Heart right ventricle (tissue), 16 donors: ENCODE results near the gene SFT2D3. TPM values are rescaled to one million over a fixed set of nuclear protein-coding genes. Genes with fewer than 3 reads are reported as not detected.
A peak's percentile ranks its signal among the peaks of the same experiment; 100 is the strongest.

ENCODE experiments used
- ATAC-seq, 8 donors: fragments of 200-7000 bp; cut with Tn5 transposase; one replicate each; pipeline ENCODE4 v1.9.1; 2020; ENCODE audit warnings: mild to moderate bottlenecking in 8 of 8, moderate library complexity in 8 of 8, moderate number of reproducible peaks in 1 of 8
- DNase-seq, 2 donors: peaks; one replicate each; pipeline ENCODE4 v3.0.0-alpha.2; 2020
- H3K27ac ChIP-seq, 10 donors: fragments of 200-600 bp; sonication (generic) in 2 of 10; one replicate each; pipeline versions ENCODE4 v1.5.0 to v1.8.0; 2020 to 2022; ENCODE audit warnings: mild to moderate bottlenecking in 3 of 10
- H3K27me3 ChIP-seq, 7 donors: fragments of 200-600 bp; one replicate each; pipeline ENCODE4 v1.8.0; 2021 to 2022; ENCODE audit warnings: mild to moderate bottlenecking in 2 of 7
- H3K36me3 ChIP-seq, 9 donors: fragments of 200-600 bp; sonication (generic) in 1 of 9; one replicate each; pipeline versions ENCODE4 v1.5.0 to v1.8.0; 2020 to 2022; ENCODE audit warnings: mild to moderate bottlenecking in 2 of 9
- H3K4me1 ChIP-seq, 9 donors: fragments of 200-600 bp; sonication (generic) in 1 of 9; one replicate each; pipeline versions ENCODE4 v1.5.0 to v1.8.0; 2020 to 2022; ENCODE audit warnings: mild to moderate bottlenecking in 4 of 9
- H3K4me3 ChIP-seq, 10 donors: fragments of 200-600 bp; sonication (generic) in 2 of 10; one replicate each; pipeline versions ENCODE4 v1.5.0 to v1.8.0; 2020 to 2022; ENCODE audit warnings: mild to moderate bottlenecking in 7 of 10, moderate library complexity in 2 of 10
- H3K9me3 ChIP-seq, 11 donors: fragments of 200-600 bp in 10 of 11; sonication (generic) in 2 of 11; one replicate each; pipeline versions ENCODE4 v1.5.0 to v1.8.0; 2013 to 2022; ENCODE audit warnings: mild to moderate bottlenecking in 2 of 11, control low read depth in 1 of 11, moderate library complexity in 1 of 11
- CTCF ChIP-seq, 9 donors: fragments of 200-600 bp; sonication (generic) in 2 of 9; IDR thresholded peaks; one replicate each; pipeline versions ENCODE4 v1.5.0 to v1.8.0; 2021 to 2022; ENCODE audit warnings: antibody characterized with exemption in 9 of 9, mild to moderate bottlenecking in 5 of 9, moderate library complexity in 1 of 9
- WGBS, 2 donors: extraction: QIAGEN DNeasy Blood & Tissue Kit; methylation state at CpG; one replicate each; pipeline ENCODE4 v1.1.7; 2013; ENCODE audit warnings: inconsistent platforms in 1 of 2; 5-methylcytosine and 5-hydroxymethylcytosine counted together
- intact Hi-C, 10 donors: fragments of 100-400 bp; cut with DNase I; formaldehyde crosslinking; loops; one replicate each; pipeline versions ENCODE4 v1.11.1 to v1.14.2; 2022
- polyA plus RNA-seq, 2 donors: library from polyadenylated mRNA; stranded (reverse); fragments of 200-250 nt; gene quantifications; one replicate each; pipeline ENCODE4 v1.2.3, GENCODE V29; 2013
- total RNA-seq, 10 donors: library from RNA; stranded (reverse); fragmentation: NEBNext Ultra II Directional in 3 of 10; extraction: Animal tissue kit (Norgen Biotek cat#: 25700) in 3 of 10; gene quantifications; one replicate each; pipeline versions ENCODE4 v1.2.1 to v1.2.4, GENCODE V29; 2021 to 2023
- donor health status: Arrhythmogenic right ventricular cardiomyopathy.
- donor health status: ischemic (EF 13 %, LVEDD 7.1; RV severe dilation, severe dysfunction).
- donor health status: healthy with polysubstance abuse.
- donor health status: DM: no; HTN: yes; CAD: no.
- donor health status: DM: no; HTN: no; CAD: no.
- donor health status: ischemic (EF 25% LVEDD 6.9; RV normal size, moderate dysfunction).
- donor health status: ischemic (EF 25% LVEDD 5.7; RV mildly dilated, moderate dysfunction).
- donor health status: healthy.
- donor health status: DM: yes; HTN: yes; CAD: no.
- donor health status: Ischemic cardiomyopathy.
- donor health status: ischemic (EF 35%, LVEDD 5.7; RV mildly dilated, moderate dysfunction).
- donor health status: nonischemic (EF 11% LVEDD 7.7; RV severe dilation, severe dysfunction).
- donor health status: DM: yes; HTN: yes; CAD: no.
- donor health status: PGD.
- donor health status: ischemic (EF 29% LVEDD 5.4; RV normal size, mild dysfunction).
- donor health status: nonischemic (EF 23%, LVEDD 6.1; RV moderate dilation, normal function).

The SFT2D3 gene
- total and polyA plus RNA-seq, 12 donors, result 2.2 to 5.6 (median 3.4) TPM

- Histone ChIP-seq H3K36me3 (no peaks in the 10 kb centered on the region), H3K9me3 (peaks cover 0 to 9% (median 3%) of the 10 kb centered on the region in 11 donors), H3K27me3 (peaks cover 0 to 5% (median 0%) of the 10 kb centered on the region in 7 donors), H3K4me1 (peaks cover 2 to 23% (median 12%) of the 10 kb centered on the region in 9 donors), H3K4me3 (peak overlapping the region; percentile 23 to 56 (median 49)), H3K27ac (peak overlapping the region in 6 of 10 donors; percentile 24 to 55 (median 32))
- peak; percentile 43 to 88 (median 72) for TF ChIP-seq CTCF (IDR thresholded peaks at IDR 0.05)
- ATAC-seq (peak; percentile 76 to 93 (median 90)), DNase-seq (peak; percentile 75 to 80)
- 28 to 33% methylated on average over 50 to 52 of the region's 52 CpGs for WGBS, 2 donors
- intact Hi-C loops, result loop anchor here in 8 of 10 donors (2.0 to 10.0 kb wide), 7 partner anchors 38 to 178 kb away; partner anchors contain the start of gene GPR17 (in 2 of the 8)
These were observed 5.5 kb upstream of the SFT2D3 start for GRCh38 chr2:127695491-127696472.

- intact Hi-C loops, result loop anchor here in 7 of 10 donors (5.0 to 10.0 kb wide), 6 partner anchors 40 to 180 kb away; partner anchors contain the start of gene GPR17 (in 2 of the 7)
- peaks cover 0 to 5% (median 0%) of the 10 kb centered on the region in 7 donors for H3K27me3 ChIP-seq
- ATAC-seq (no peak), DNase-seq (no peak)
- H3K9me3 ChIP-seq, result no peaks in the 10 kb centered on the region
- TF ChIP-seq CTCF (IDR thresholded peaks at IDR 0.05), result no peak
- H3K27ac ChIP-seq, result no peak overlapping the region
- no peaks in the 10 kb centered on the region for H3K36me3 ChIP-seq
- WGBS, 2 donors, result 96% methylated on average over 21 of the region's 21 CpGs
- peaks cover 2 to 32% (median 17%) of the 10 kb centered on the region in 9 donors for H3K4me1 ChIP-seq
- no peak overlapping the region for H3K4me3 ChIP-seq
These were observed 3.7 kb upstream of the SFT2D3 start for GRCh38 chr2:127697482-127698180.

GRCh38 chr2:127698553-127699355, 2.5 kb upstream of the SFT2D3 start:
- no peak overlapping the region for H3K27ac ChIP-seq
- H3K27me3 ChIP-seq, result peaks cover 0 to 5% (median 0%) of the 10 kb centered on the region in 7 donors
- TF ChIP-seq CTCF (IDR thresholded peaks at IDR 0.05), result no peak
- H3K4me1 ChIP-seq, result peaks cover 2 to 43% (median 28%) of the 10 kb centered on the region in 9 donors
- ATAC-seq (no peak), DNase-seq (no peak)
- peaks cover 0 to 9% (median 0%) of the 10 kb centered on the region in 9 donors for H3K36me3 ChIP-seq
- H3K4me3 ChIP-seq, result no peak overlapping the region
- no peaks in the 10 kb centered on the region for H3K9me3 ChIP-seq
- 96 to 97% methylated on average over 27 of the region's 27 CpGs for WGBS, 2 donors
- intact Hi-C loops, result loop anchor here in 7 of 10 donors (5.0 to 10.0 kb wide), 6 partner anchors 41 to 181 kb away; partner anchors contain the start of gene GPR17 (in 2 of the 7)
